ENCODE results near the gene ARHGAP27.

DNA sequence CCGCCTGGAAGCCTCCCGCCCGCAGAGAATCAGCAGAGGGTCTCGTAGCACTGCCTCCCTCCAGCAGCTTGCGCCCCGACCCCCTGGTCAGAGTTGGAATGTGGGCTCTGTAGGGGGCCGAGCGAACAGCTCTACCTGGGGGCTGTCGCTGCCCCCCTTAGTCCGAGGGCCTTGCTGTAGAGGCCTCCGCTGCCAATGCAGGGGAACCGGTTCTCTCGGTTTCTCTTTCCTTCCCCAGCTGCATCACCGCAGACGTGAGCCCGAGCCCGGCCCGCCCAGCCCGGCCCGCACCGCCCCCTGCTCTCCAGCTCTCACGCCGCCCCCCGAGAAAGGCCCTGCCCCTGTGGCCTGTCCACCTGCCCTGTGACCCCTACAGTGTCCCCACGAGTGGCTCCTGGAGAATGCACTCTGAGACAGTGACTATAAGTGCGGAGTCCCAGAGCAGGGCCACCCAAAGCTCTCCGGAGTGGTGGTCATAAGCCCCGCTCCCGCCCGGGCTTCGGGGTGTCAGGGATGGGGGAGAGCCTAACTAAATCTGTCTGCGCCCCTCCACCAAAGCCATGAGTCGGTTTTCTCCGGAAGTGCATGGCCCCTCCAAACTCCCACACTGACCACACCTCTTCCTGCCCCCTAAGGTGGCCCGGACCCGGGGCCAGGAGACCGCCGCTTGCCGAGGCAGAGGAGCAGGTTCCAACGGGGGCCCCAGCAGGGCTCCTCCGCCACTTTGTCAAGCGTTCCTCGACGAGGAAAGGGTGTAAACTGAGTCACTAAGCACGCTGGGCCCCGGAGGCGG is 1.7 kb downstream of the ARHGAP27 start:
- TF ChIP-seq, protein P1, sequence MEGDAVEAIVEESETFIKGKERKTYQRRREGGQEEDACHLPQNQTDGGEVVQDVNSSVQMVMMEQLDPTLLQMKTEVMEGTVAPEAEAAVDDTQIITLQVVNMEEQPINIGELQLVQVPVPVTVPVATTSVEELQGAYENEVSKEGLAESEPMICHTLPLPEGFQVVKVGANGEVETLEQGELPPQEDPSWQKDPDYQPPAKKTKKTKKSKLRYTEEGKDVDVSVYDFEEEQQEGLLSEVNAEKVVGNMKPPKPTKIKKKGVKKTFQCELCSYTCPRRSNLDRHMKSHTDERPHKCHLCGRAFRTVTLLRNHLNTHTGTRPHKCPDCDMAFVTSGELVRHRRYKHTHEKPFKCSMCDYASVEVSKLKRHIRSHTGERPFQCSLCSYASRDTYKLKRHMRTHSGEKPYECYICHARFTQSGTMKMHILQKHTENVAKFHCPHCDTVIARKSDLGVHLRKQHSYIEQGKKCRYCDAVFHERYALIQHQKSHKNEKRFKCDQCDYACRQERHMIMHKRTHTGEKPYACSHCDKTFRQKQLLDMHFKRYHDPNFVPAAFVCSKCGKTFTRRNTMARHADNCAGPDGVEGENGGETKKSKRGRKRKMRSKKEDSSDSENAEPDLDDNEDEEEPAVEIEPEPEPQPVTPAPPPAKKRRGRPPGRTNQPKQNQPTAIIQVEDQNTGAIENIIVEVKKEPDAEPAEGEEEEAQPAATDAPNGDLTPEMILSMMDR (conservative IDR thresholded peaks at IDR 0.05 in 1 of 2, IDR thresholded peaks at IDR 0.05 in 1 of 2; ENCODE audit: extremely low read depth in 1 of 2, insufficient read depth in 1 of 2, low read depth in 1 of 2, low read length in 2 of 2), result no peak
- TF ChIP-seq EZH2 (IDR thresholded peaks at IDR 0.05; ENCODE audit: borderline replicate concordance, low read length), result no peak
